Activated T-cell treated with anti-CD3 and anti-CD28 coated beads for 4 hours (primary cell): ENCODE results near the gene CFAP45.

Experiments used
- DNase-seq: peaks from one replicate; pipeline ENCODE4 v3.0.0-alpha.2; 2020

CFAP45 gene

DNA sequence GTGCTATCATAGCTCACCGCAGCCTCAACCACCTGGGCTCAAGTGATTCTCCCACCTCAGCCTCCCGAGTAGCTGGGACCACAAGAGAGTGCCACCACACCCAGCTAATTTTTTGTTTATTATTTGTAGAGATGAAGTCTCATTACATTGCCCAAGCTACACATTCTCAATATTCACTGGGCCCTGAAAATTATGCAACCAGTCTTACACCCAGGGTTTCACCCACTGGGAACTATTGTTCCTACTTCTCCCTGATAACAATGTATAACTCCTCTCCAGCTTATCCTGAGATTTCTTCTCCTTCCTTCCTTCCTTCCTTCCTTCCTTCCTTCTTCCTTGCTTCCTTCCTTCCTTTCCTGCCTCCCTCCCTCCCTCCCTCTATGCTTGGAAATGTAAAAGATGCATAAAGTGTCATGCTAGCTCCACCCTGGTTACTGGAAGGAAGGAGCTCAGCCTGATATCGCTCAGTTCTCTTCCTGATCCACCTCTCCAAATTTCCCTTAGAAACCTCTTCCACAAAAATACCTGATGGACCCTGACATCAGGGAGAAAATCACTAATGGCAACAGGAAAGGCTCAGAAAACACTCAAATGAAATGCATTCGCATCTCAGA lies 26.3 kb downstream of the CFAP45 start:
- DNase-seq: no peak

DNA sequence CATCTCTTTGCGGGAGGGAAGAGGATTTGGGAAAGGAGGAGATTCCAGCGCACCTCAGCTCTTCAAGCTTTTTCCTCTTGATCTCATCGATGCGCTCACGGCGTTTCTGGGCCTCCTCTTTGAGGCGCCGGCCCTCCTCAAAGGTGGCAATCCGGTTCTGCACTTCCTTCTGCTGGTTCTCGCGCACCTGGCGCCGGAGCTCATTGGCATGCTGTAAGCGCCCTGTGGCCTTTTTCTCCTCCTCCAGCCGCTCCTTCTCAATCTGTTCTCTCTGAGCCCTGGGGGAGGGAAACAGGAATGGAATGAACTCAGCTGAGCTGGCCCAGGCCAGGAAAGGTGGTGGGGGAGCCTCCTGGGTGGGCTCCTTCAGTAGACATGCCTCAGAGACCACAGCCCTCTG lies 27.1 kb downstream of the CFAP45 start:
- DNase-seq: no peak

DNA sequence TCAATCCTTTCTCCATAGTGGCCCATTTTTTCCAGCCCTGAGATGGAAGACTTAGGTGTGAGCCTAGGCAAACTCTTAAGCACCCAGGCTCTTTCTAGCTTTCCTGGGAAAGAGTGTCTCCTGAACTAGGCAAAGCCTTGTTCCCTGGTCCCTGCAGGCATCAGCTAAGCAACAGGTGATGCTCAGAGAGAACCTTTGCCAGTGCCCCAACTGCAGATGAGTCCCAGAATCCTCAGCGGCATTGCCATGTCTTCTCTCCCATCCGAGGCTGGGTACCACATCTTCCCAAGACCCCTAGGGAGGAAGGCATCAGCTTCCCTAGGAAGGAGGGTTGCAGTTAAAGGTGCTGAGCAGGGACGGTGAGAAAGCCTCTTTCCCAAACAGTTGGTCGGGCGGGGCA lies 29.3 kb downstream of the CFAP45 start:
- DNase-seq: no peak

DNA sequence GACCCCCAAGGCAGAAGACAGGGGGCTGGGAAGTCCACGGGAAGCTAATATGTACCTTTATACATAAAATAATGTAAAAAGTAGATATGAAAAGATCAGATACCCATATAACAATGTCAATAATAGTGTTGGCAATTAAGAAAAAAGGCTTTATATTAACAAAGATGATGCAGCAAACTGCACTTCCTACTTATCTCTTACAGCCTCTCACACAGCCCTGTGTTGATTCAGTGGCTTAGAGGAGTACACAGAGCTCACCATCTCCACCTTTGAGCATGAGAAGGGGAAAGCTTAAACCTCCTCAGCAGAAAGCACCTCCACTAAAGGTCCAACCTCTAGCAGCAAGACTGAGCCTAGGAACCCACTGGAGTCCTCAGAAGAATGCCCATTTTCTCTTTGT lies 30.4 kb downstream of the CFAP45 start:
- no peak for DNase-seq

DNA sequence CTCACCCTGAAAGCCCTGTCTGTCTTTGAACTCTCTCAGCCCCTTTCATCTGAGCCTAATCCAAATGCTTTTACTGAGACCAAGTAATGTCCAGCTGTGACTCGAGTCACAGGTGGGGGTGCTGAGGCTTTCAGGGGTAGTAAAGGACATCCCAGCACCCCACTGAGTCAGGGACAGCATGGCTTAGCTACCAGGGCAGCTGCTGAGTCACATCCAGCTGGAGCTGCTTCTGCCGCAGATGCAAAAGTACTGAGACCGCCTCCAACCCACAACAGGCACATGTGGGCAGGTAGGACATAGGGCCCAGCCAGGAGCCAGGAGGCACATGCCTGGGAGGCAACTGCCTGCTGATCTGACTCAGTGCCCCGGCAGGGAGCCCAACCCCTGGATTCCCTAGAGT lies 30.8 kb downstream of the CFAP45 start:
- no peak for DNase-seq

DNA sequence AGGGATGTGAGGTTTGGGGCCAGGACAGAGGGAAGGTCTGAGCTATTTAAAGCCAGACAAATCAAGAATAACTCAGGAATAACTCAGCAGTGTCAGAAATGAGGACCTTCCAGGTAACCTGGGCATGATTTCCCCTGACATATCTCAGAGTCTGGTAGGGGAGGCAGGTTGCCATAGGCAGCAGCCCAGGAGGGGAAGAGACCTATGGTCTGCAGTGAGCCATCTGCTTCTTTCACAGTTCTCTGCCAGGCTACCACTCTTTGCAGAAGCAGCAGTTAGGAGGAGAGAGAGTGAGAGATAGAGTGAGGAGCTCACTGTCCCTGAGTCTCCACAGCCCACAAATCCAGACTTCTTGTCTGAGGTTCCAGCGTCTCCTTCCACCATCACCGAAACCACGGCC lies 31.2 kb downstream of the CFAP45 start:
- no peak for DNase-seq

DNA sequence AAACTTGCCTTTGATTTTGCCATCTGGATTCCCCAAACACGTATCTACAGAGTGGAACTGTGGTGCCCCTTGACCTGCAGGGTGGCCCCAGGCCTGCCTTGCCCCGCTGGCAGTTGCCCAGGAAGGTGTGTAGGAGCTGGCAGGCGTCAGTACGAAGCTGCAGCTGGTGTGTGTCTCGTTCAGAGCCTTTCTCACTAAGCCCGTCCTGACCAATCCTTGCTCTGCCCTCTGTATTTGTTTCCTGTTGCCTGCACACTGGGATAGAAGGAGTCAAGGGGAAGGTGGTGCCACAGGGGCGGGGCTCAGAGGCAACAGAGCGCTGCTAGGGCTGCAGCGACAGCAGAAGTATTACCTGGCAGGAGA lies 32.3 kb downstream of the CFAP45 start:
- DNase-seq: no peak

DNA sequence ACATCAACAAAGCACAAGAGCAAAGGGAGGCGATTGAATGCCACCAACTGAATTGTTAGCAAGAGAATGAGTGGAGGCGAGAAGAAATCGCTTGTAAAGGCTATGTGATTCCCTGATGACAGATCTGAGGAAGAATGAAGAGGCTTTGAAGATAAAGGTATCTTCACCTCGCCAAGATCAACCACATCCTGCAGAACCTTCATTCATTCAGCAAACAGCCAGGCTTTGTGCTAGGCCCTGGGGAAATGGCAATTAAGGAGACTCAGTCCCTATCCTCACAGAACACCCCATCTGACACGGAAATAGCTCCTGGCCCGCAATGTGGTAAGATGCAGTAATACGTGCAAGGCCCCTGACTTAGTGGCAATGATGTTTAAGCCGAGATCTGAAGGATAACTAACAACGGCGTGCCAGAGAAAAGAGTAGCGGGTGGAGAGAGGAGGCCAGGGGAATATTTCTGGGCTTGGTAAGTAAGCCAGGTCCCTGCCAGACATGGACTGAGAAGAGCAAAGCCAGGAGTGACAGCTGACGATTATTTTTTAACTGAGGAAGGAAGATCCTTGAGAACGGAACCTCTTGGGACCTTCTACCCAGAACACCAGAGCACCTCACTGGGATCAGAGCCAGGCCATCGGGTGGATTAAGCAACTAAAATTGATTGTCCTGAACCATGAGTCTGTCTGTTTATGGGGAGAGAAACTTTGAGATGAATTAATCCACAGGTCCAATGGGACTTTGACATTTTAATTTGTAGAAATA lies 32.9 kb downstream of the CFAP45 start:
- DNase-seq: no peak

DNA sequence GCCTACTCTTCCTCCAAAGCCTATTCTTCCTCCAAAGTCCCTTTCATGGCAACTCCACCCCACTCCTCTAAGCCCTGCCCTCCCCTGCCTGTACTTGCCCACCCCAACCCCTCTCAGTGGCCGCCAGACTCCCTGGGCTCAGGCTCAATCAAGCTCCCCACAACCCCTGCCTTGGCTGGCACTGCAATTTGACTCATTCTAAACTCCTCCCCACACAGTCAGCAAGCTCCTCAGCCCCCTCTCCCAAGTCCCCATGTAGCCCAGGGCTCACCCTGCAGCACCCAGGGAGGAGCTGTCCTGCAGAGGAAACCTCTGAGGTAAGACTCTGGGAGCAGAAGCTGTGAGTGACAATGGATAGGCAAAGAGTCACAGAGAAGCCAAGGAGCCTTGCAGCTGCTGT lies 33.9 kb downstream of the CFAP45 start:
- DNase-seq: no peak

DNA sequence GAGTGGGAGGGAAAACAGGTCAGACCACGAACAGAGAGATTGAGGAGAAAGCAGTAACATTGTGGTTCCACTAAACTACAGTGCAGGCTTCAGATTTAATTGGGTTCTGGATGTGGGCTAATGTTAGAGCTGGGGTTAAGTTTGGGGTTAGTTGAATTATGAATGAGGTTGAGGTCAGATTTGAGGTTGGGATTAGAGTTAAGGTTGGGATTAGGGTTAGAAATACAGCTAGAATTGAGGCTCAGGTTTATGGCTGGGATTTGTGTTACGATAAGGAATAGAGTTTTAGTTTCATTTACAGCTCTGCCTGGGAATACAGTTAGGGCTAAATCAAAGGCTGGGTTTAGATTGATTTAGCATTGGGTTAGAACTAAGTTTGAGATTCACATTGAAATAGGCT lies 35.7 kb downstream of the CFAP45 start:
- no peak for DNase-seq

DNA sequence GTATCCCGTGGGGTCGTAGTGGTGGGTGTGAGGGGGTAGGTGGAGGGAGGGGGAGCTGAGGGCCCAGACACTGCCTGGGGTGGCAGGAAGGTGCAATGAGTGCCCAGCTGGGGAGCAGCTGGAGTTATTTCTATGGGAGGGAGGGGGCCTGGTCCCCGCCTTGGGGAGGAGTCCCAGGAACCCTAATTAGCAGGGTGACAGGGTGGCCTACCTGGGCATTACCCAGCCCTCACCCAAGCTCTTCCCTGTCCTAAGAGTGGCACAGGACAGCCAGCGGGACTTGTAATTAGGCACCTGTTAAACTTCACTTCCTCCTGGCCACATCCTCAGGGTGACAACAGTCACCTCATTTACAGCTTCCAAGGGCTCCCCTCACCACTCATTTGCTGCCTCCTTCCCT lies 37.4 kb downstream of the CFAP45 start, which contains the start of gene VSIG8:
Gene VSIG8 (minus strand): TSS at position 101 of the 400 bp plus-strand sequence. CDS start 136 bp downstream, outside the sequence.
- no peak for DNase-seq

DNA sequence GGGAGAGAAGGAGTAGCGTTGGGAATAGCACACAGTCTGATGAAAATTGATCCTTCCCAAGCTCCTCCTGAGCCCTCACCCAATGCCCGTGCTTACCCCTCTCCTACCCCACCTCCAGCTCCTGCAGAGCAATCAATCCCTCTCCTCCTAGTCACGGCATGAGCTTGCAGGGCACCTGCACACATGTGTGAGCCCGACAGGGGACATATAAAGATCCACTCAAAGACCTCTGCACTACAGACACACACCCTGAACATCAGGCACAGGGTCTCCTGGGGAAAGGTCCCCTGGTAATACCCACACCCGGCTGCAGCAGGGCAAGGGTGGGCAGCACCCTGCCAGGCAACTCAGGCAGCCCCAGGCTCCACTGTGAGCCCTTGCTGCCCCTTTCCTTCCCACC lies 37.9 kb downstream of the CFAP45 start:
- DNase-seq: no peak

DNA sequence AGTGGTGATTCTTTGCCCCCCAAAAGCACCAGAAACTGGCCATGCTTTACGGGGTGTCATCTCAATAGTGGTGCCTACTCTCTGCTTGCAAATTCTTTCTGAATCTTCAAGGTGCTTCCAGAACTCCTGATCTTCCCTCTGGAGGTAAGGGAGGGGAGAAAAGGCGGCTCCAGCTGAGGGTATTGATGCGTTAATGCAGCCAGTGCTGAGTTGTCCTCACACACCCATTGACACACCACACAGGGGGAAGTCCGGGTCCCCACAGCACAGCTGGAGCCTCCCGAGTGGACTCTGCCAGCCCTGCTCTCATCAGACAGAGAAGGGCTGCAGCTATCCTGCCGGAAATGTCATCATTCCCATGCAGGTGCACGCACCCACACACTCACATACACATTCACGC lies 38.7 kb downstream of the CFAP45 start:
- no peak for DNase-seq

DNA sequence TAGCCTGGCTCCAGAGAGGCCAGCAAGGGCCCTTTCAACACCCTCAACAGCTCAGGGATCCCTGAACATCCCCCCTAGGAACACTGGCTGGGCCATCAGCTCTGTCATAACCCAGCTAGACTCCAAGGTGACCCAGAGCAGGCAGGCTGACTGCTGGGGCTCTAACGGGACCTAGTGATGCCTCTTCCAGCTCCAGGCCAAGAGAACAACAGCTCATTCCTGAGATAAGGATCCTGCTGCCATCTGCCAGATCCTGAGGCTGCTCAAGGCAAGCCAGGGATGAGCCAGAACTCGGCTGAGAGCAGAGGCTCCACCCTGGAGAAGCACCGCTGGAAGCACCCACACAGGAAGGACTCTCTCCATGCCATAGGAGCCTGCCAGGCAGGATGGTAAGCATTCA lies 39.5 kb downstream of the CFAP45 start:
- no peak for DNase-seq

DNA sequence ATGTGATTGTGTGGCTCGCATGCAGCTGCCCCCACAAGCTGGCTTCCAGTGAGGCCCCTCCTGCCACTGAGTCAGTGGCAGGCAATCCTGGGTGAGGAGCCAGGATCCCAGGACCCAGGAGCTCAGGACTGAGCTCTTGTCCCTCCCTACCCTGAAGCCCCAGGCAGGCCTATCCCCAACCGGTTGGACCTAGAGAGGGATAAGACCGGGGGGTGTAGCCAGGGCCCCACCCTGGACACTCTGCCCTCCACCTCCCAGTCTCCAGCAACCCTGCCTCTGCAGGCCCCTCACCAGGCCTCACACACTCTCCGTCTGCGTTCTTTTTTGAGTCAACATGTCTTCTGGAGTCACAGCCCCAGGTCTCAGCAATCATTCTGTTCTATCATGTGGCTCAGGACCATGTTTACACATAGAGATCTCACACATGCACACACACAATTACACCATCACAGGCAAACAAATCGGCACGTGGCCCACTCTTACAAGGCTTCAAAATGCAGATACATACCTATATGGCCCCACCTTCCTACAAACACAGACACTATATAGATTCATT lies 40.1 kb downstream of the CFAP45 start:
- DNase-seq: no peak

DNA sequence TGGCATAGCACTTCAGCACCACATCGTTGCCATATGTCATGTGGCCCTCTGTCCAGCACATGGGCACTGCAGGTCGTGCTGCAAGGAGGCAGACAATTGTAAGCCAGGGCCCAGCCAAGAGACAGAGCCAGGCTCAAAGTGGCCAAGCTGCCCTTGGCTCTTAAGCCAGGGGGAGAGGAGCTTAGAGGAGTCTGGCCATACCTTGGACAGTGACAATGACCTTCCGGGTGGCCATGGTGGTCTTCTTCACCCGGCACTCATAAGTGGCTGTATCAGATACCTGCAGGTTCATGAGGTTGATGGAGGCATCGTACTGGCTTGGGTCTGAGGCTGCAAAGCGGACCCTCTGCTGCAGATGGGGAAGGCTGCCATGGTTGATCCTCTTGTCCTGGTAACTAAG lies 42.1 kb downstream of the CFAP45 start:
- DNase-seq: no peak

DNA sequence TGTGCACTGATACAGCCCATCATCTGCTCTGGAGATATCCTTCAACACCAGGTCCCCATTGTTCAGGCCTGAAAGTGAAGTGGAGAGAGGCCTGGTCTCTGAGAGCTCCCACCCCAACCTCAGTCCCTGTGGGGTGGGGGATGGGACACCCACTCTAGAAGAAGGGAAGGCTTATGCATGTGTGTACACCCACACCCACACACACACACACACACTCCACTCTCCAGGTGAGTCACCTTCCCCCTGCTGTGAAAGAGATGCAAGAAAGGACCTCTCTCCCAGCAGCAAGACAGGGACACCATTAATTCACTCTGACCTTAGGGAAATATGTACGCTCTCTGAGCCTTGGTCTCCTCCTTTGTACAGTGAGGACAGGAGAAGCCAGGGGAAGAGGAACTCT lies 43.4 kb downstream of the CFAP45 start:
- DNase-seq: no peak

DNA sequence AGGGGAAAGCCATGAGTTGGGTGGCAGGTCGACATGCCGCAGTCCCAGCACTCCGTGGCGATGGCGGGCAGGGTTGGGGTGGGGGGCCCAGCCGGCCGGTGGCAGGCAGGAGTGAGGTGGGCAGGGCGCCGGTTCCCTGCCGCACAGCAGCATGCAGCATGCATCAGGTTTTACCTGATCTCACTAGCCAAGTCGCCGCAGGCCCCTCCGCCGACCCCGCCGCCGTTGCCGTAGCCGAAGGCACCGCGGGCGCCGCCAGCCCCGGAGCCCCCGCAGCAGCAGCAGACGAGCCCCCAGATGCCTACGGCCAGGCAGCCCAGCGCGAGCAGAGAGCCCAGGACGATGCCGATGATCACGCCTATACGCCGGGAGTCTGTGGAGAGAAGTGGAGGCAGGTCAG lies 44.3 kb downstream of the CFAP45 start:
- no peak for DNase-seq

DNA sequence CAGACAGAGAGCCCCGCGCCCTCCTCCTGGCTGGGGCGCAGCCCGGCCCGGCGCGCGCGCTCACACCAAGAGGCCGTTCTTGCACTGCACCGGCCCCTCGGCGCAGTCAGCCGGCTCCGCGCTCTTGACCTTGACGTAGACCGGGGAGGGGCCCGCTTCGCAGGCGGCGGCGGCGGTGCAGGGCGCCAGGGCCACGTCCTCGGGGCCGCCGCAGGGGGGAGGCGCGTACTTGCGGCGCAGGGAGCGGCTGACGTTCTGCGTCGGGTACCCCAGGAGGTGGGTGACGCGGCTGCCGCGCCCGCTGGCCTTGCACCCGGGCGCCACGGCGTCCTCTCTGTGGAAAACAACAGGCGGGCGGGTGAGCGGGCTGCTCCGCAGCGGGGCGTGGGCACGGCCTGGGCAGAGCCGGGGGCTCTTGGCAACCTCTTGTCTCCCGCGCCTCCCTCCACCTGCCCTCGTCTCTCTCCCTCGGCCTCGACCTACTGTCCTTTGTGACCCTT lies 45.2 kb downstream of the CFAP45 start:
- DNase-seq: peak; percentile 47

DNA sequence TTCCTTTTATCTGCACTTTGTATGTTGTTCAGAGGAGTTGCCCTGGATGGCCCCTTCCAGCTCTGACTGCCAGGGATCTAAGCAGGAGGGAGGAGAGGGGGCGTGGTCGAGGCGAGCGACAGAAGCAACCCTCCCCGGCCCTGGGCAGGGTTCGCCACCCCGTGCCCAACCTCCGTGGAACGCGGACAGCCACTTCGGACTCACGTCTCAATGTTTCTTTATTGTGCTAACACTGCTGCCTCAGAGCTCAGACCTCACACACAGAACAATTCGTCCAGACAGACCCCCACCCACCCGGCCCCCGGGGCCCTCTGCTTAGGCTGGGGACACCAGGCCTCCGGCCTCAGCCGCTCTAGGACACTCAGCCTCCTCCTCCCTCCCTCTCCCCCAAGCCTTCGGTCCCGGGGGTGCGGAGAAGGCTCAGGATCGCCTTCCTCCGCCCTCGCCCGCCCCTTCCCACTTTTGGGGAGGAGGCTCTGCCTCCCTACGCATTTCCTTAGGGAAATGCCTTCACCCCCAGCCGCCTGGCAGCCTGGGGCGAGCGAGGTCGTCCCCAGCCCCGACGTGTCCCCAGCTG lies 45.8 kb downstream of the CFAP45 start:
- DNase-seq: peak; percentile 3

DNA sequence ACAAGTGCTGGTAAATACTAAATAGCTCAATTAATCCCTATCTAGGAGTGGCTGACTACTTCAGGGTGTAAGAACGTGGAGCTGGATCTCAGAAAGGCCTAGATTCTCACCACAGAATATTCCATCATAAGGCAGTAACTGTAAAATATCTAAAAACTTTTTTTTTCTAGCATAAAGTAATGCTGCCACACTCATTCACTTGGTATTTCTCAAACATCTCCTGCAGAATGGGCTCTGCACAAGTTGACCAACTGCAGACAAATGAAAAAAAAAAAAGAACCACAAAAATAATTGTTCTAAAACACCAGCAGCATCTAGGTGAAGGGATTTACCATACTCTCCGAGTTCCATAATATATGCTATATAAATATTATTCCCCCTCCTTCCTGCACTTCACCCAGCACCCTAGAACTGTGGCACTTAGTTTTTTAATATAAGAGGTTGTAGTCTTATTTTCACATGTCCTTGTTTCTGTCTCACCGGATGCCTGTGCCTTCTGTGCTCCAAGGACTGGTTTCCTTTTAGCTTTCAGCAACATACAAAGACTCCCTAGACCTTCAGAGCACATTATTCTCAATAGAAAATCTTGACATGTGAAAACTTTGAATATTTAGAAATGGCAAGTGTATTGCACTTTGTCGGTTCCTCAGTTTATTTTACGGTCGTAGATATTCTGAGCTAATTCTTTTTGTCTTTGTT lies 46.4 kb downstream of the CFAP45 start:
- DNase-seq: no peak

DNA sequence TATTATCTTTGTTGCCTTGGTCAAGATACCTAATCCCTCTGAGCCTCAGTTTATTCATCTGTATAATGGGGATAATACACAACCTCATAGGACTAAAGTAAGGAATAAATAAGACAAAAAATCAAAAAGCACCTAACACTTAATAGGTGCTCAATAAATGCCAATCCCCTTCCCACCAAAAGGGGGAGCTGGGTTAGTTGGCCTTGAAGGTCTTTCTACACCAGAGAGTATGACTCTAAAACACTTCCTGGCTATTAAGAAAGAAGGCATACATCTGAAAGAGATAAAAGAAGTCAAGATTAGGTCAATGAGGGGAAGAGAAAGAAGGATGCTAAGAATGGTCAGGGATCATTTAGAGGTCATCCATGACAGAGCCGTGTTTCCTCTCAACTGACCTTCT lies 48.6 kb downstream of the CFAP45 start:
- DNase-seq: no peak

DNA sequence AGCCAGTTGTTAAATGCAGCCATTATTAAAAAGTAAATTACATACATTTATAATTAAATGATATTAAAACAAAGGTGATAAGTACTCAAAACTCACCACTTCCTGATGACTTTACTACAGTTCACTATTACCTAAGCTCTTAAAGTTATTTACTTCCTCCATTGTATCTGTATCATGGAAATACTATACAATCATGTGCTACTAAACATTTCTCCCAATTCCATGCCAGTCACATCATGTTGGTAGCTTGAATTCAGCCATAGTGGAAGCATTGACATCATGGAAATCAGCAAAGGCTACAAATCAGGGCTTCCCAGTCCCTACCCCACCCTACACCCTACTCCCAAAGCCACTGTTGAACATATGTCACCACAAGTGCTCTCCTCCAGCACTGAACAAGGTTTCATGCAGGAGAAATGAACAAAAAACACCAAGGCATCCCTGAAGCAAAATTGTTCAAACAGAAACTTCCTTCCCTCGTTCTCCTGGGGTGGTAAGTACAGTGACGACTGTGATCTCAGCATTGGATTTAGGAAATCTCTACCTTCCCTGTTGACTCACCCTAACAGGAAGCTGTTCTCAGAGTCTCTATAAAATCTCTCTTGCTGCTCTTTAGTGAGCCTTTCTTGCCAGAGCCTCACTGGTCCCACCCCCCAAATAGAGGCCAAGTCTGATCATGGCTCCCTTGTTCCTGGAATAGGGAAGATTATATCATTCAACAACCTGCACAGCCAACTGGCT lies 50.2 kb downstream of the CFAP45 start:
- no peak for DNase-seq
